Activated naive CD8-positive, alpha-beta T cell (primary cell): Measurements from ENCODE around the gene GATAD2B.
"Not testable (repeated sequence)": the region's sequence is repeated elsewhere in the genome, so short reads cannot be mapped to it uniquely, and the experiment has no call there.

Experiments used
- H3K27ac Mint-ChIP-seq: one replicate; pipeline ENCODE4 v1.8.0; 2021; ENCODE audit warnings: mixed read lengths
- H3K27me3 Mint-ChIP-seq: one replicate; pipeline ENCODE4 v1.8.0; 2021; ENCODE audit warnings: mixed read lengths
- H3K36me3 Mint-ChIP-seq: one replicate; pipeline ENCODE4 v1.8.0; 2021; ENCODE audit warnings: mixed read lengths
- H3K4me1 Mint-ChIP-seq: one replicate; pipeline ENCODE4 v1.8.0; 2021; ENCODE audit warnings: low read depth, mixed read lengths
- H3K4me3 Mint-ChIP-seq: one replicate; pipeline ENCODE4 v1.8.0; 2021; ENCODE audit warnings: mild to moderate bottlenecking, mixed read lengths
- H3K9me3 Mint-ChIP-seq: one replicate; pipeline ENCODE4 v1.8.0; 2021; ENCODE audit warnings: low read depth, mixed read lengths

Gene GATAD2B

GRCh38 chr1:153866045-153866850 lies 56.5 kb downstream of the GATAD2B start:
- Mint-ChIP-seq H3K9me3 (no peaks in the 10 kb centered on the region), H3K4me1 (peaks cover 47% of the 10 kb centered on the region), H3K27me3 (no peaks in the 10 kb centered on the region), H3K36me3 (peaks cover 4% of the 10 kb centered on the region), H3K4me3 (no peak overlapping the region), H3K27ac (peak overlapping the region; percentile 62)

GRCh38 chr1:153860285-153860684 lies 62.5 kb downstream of the GATAD2B start:
- H3K4me1 Mint-ChIP-seq = peaks cover 29% of the 10 kb centered on the region
- H3K27me3 Mint-ChIP-seq = no peaks in the 10 kb centered on the region
- no peak overlapping the region for H3K4me3 Mint-ChIP-seq
- no peak overlapping the region for H3K27ac Mint-ChIP-seq
- peaks cover 2% of the 10 kb centered on the region for H3K36me3 Mint-ChIP-seq
- H3K9me3 Mint-ChIP-seq = no peaks in the 10 kb centered on the region

- Mint-ChIP-seq H3K27ac (no peak overlapping the region), H3K9me3 (no peaks in the 10 kb centered on the region), H3K4me3 (no peak overlapping the region), H3K27me3 (no peaks in the 10 kb centered on the region), H3K36me3 (peaks cover 2% of the 10 kb centered on the region), H3K4me1 (peaks cover 29% of the 10 kb centered on the region)
Observed at GRCh38 chr1:153857505-153857904, 65.3 kb downstream of the GATAD2B start.

GRCh38 chr1:153856763-153857162 lies 66.0 kb downstream of the GATAD2B start:
- peaks cover 32% of the 10 kb centered on the region for H3K4me1 Mint-ChIP-seq
- no peak overlapping the region for H3K27ac Mint-ChIP-seq
- H3K4me3 Mint-ChIP-seq = no peak overlapping the region
- no peaks in the 10 kb centered on the region for H3K27me3 Mint-ChIP-seq
- H3K9me3 Mint-ChIP-seq = no peaks in the 10 kb centered on the region
- H3K36me3 Mint-ChIP-seq = peaks cover 2% of the 10 kb centered on the region

GRCh38 chr1:153852170-153852569 lies 70.6 kb downstream of the GATAD2B start:
- Mint-ChIP-seq H3K9me3 (no peaks in the 10 kb centered on the region), H3K4me3 (no peak overlapping the region), H3K4me1 (peaks cover 42% of the 10 kb centered on the region), H3K27ac (peak overlapping the region; percentile 73), H3K36me3 (peaks cover 10% of the 10 kb centered on the region), H3K27me3 (no peaks in the 10 kb centered on the region)

GRCh38 chr1:153849487-153850185 lies 73.1 kb downstream of the GATAD2B start:
- H3K27ac Mint-ChIP-seq = peak overlapping the region; percentile 92
- no peaks in the 10 kb centered on the region for H3K27me3 Mint-ChIP-seq
- H3K4me1 Mint-ChIP-seq = peaks cover 40% of the 10 kb centered on the region
- H3K9me3 Mint-ChIP-seq = no peaks in the 10 kb centered on the region
- peaks cover 12% of the 10 kb centered on the region for H3K36me3 Mint-ChIP-seq
- peak overlapping the region; percentile 57 for H3K4me3 Mint-ChIP-seq

- Mint-ChIP-seq H3K27me3 (no peaks in the 10 kb centered on the region), H3K27ac (peak overlapping the region; percentile 92), H3K4me3 (no peak overlapping the region), H3K36me3 (peaks cover 15% of the 10 kb centered on the region), H3K9me3 (no peaks in the 10 kb centered on the region), H3K4me1 (peaks cover 42% of the 10 kb centered on the region)
Observed at GRCh38 chr1:153848805-153849204, 74.0 kb downstream of the GATAD2B start.

- no peaks in the 10 kb centered on the region for H3K9me3 Mint-ChIP-seq
- H3K4me1 Mint-ChIP-seq = peaks cover 30% of the 10 kb centered on the region
- H3K27ac Mint-ChIP-seq = no peak overlapping the region
- H3K27me3 Mint-ChIP-seq = no peaks in the 10 kb centered on the region
- H3K36me3 Mint-ChIP-seq = peaks cover 10% of the 10 kb centered on the region
- no peak overlapping the region for H3K4me3 Mint-ChIP-seq
Observed at GRCh38 chr1:153845158-153845557, 77.6 kb downstream of the GATAD2B start.

GRCh38 chr1:153844349-153844748 lies 78.4 kb downstream of the GATAD2B start:
- not testable (repeated sequence) for H3K36me3 Mint-ChIP-seq, H3K27me3 Mint-ChIP-seq, H3K4me3 Mint-ChIP-seq, H3K9me3 Mint-ChIP-seq
- peaks cover 24% of the 10 kb centered on the region for H3K4me1 Mint-ChIP-seq
- H3K27ac Mint-ChIP-seq = peak overlapping the region; percentile 58

- H3K4me1 Mint-ChIP-seq = peaks cover 28% of the 10 kb centered on the region
- peak overlapping the region; percentile 38 for H3K27ac Mint-ChIP-seq
- no peaks in the 10 kb centered on the region for H3K27me3 Mint-ChIP-seq
- H3K4me3 Mint-ChIP-seq = no peak overlapping the region
- peaks cover 7% of the 10 kb centered on the region for H3K36me3 Mint-ChIP-seq
- H3K9me3 Mint-ChIP-seq = no peaks in the 10 kb centered on the region
Observed at GRCh38 chr1:153842006-153842471, 80.7 kb downstream of the GATAD2B start.

GRCh38 chr1:153841463-153841994 lies 81.2 kb downstream of the GATAD2B start:
- H3K9me3 Mint-ChIP-seq = no peaks in the 10 kb centered on the region
- peak overlapping the region; percentile 38 for H3K27ac Mint-ChIP-seq
- H3K4me1 Mint-ChIP-seq = peaks cover 31% of the 10 kb centered on the region
- H3K4me3 Mint-ChIP-seq = no peak overlapping the region
- no peaks in the 10 kb centered on the region for H3K27me3 Mint-ChIP-seq
- peaks cover 7% of the 10 kb centered on the region for H3K36me3 Mint-ChIP-seq

- H3K4me3 Mint-ChIP-seq = not testable (repeated sequence)
Observed at GRCh38 chr1:153840774-153841173, 82.0 kb downstream of the GATAD2B start.

GRCh38 chr1:153833968-153834367 lies 88.8 kb downstream of the GATAD2B start:
- not testable (repeated sequence) for H3K36me3 Mint-ChIP-seq, H3K27ac Mint-ChIP-seq, H3K9me3 Mint-ChIP-seq

More at GRCh38 chr1:153840774-153841173, 82.0 kb downstream of the GATAD2B start:
- not testable (repeated sequence) for H3K9me3 Mint-ChIP-seq, H3K36me3 Mint-ChIP-seq, H3K27ac Mint-ChIP-seq, H3K27me3 Mint-ChIP-seq
- peaks cover 30% of the 10 kb centered on the region for H3K4me1 Mint-ChIP-seq

GRCh38 chr1:153833171-153833570 lies 89.6 kb downstream of the GATAD2B start:
- no peak overlapping the region for H3K4me3 Mint-ChIP-seq
- no peaks in the 10 kb centered on the region for H3K9me3 Mint-ChIP-seq
- H3K4me1 Mint-ChIP-seq = peaks cover 29% of the 10 kb centered on the region
- H3K27ac Mint-ChIP-seq = peak overlapping the region; percentile 35
- H3K27me3 Mint-ChIP-seq = no peaks in the 10 kb centered on the region
- H3K36me3 Mint-ChIP-seq = no peaks in the 10 kb centered on the region

More at GRCh38 chr1:153833968-153834367, 88.8 kb downstream of the GATAD2B start:
- H3K4me1 Mint-ChIP-seq = peaks cover 29% of the 10 kb centered on the region
- H3K27me3 Mint-ChIP-seq, H3K4me3 Mint-ChIP-seq: not testable (repeated sequence)

GRCh38 chr1:153832293-153832692 lies 90.5 kb downstream of the GATAD2B start:
- no peaks in the 10 kb centered on the region for H3K9me3 Mint-ChIP-seq
- H3K4me3 Mint-ChIP-seq = no peak overlapping the region
- H3K4me1 Mint-ChIP-seq = peaks cover 26% of the 10 kb centered on the region
- no peaks in the 10 kb centered on the region for H3K36me3 Mint-ChIP-seq
- H3K27me3 Mint-ChIP-seq = no peaks in the 10 kb centered on the region
- peak overlapping the region; percentile 46 for H3K27ac Mint-ChIP-seq
